MM.1S (cell line): ENCODE data around the gene UPK1A.
A peak's percentile ranks its signal among the peaks of the same experiment; 100 is the strongest.

Experiments used
- DNase-seq: peaks from one replicate; pipeline ENCODE4 v3.0.0-alpha.2; 2015
- H2AFZ ChIP-seq: fragments of 300-600 bp; sonication (generic); 2 replicates; pipeline ENCODE4 v1.6.0; 2016; ENCODE audit warnings: antibody characterized with exemption, low read length
- H3F3A ChIP-seq: fragments of 300-600 bp; sonication (generic); 2 replicates; pipeline ENCODE4 v1.6.1; 2016; ENCODE audit warnings: mild to moderate bottlenecking, antibody characterized with exemption, low read length, moderate library complexity, mixed read lengths; ENCODE audit not compliant: insufficient read depth
- H3K27ac ChIP-seq: fragments of 300-600 bp; sonication (generic); 2 replicates; pipeline ENCODE4 v1.5.1; 2016; ENCODE audit warnings: mild to moderate bottlenecking, low read length
- H3K27me3 ChIP-seq: fragments of 300-600 bp; sonication (generic); replicated peaks from 2 replicates; pipeline ENCODE4 v1.6.0; 2016; ENCODE audit warnings: low read length; ENCODE audit not compliant: insufficient read depth
- H3K36me3 ChIP-seq: fragments of 300-600 bp; sonication (generic); replicated peaks from 2 replicates; pipeline ENCODE4 v1.6.1; 2016; ENCODE audit warnings: mild to moderate bottlenecking, low read length, mixed read lengths; ENCODE audit not compliant: insufficient read depth
- H3K4me1 ChIP-seq: fragments of 300-600 bp; sonication (generic); 2 replicates; pipeline ENCODE4 v1.6.1; 2016; ENCODE audit warnings: low read length, mixed read lengths
- H3K4me2 ChIP-seq: fragments of 300-600 bp; sonication (generic); 2 replicates; pipeline ENCODE4 v1.6.0; 2016; ENCODE audit warnings: low read depth, low read length
- H3K4me3 ChIP-seq: fragments of 300-600 bp; sonication (generic); 2 replicates; pipeline ENCODE4 v1.5.1; 2016; ENCODE audit warnings: low read length, mixed read lengths
- H3K79me2 ChIP-seq: fragments of 300-600 bp; sonication (generic); 2 replicates; pipeline ENCODE4 v1.6.1; 2016; ENCODE audit warnings: mixed run types, low read length, mixed read lengths
- H3K9ac ChIP-seq: fragments of 300-600 bp; sonication (generic); 2 replicates; pipeline ENCODE4 v1.6.1; 2016; ENCODE audit warnings: low read length, mixed read lengths
- H3K9me2 ChIP-seq: fragments of 300-600 bp; sonication (generic); replicated peaks from 2 replicates; pipeline ENCODE4 v1.6.1; 2016; ENCODE audit warnings: mild to moderate bottlenecking, low read length, mixed read lengths; ENCODE audit not compliant: insufficient read depth
- H3K9me3 ChIP-seq: fragments of 300-600 bp; sonication (generic); replicated peaks from 2 replicates; pipeline ENCODE4 v1.6.1; 2016; ENCODE audit warnings: mild to moderate bottlenecking, low read length, mixed read lengths; ENCODE audit not compliant: insufficient read depth
- H4K20me1 ChIP-seq: fragments of 300-600 bp; sonication (generic); 2 replicates; pipeline ENCODE4 v1.6.1; 2016; ENCODE audit warnings: mild to moderate bottlenecking, low read length, moderate library complexity, mixed read lengths; ENCODE audit not compliant: insufficient read depth
- EZH2 ChIP-seq: fragments of 300-600 bp; sonication (generic); optimal IDR thresholded peaks from 2 replicates; pipeline ENCODE3; 2017; ENCODE audit warnings: low read depth, mild to moderate bottlenecking, antibody characterized with exemption, low read length, mixed read lengths
- EZH2phosphoT487 ChIP-seq: fragments of 300-600 bp; sonication (generic); IDR thresholded peaks from 2 replicates; pipeline ENCODE4 v1.6.1; 2018; ENCODE audit warnings: antibody characterized with exemption, low read length
- TF ChIP-seq, protein P1 (sequence below): fragments of 300-600 bp; sonication (generic); IDR thresholded peaks from 2 replicates; pipeline ENCODE4 v1.5.1; 2016; ENCODE audit warnings: antibody characterized with exemption, low read length, mixed read lengths

UPK1A gene

DNA sequence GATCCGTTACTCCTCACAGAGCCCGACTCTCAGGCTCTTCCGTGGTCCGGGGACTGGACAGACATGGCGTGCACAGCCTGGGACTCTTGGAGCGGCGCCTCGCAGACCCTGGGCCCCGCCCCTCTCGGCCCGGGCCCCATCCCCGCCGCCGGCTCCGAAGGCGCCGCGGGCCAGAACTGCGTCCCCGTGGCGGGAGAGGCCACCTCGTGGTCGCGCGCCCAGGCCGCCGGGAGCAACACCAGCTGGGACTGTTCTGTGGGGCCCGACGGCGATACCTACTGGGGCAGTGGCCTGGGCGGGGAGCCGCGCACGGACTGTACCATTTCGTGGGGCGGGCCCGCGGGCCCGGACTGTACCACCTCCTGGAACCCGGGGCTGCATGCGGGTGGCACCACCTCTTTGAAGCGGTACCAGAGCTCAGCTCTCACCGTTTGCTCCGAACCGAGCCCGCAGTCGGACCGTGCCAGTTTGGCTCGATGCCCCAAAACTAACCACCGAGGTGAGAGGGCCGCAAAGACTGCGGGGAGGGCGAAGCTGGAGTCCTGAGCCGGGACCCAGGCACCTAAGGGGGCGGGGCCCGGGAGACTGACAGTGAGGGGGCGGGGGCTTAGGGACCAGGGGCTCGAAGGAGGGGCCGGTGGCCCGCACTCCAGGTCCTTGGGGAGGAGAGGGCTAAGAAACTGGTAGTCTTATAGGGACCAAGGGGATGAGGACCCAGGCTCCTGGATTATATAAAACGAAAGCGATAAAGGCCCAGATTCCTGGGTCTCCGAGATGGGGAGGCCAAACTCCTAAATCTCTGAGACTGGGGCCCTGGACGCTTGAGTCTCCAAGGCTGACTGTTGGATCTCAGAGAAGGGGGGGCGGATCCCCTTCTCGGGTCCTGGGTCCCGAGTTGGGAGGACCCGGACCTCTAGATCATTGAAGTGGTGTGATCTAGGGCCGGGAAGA lies 22.8 kb upstream of the UPK1A start:
- Histone ChIP-seq H3K36me3 (no peaks in the 10 kb centered on the region), H3K9me3 (no peaks in the 10 kb centered on the region), H4K20me1 (no peaks in the 10 kb centered on the region), H3K27ac (peak overlapping the region; percentile 83), H3K4me2 (peak overlapping the region; percentile 96), H3K4me3 (peak overlapping the region; percentile 81), H2AFZ (peak overlapping the region; percentile 93), H3K4me1 (peaks cover 5% of the 10 kb centered on the region; the same call in 1 of the 2 replicates), H3K9ac (peak overlapping the region; percentile 91), H3K27me3 (no peaks in the 10 kb centered on the region), H3K9me2 (no peaks in the 10 kb centered on the region), H3F3A (peaks cover 18% of the 10 kb centered on the region), H3K79me2 (peaks cover 5% of the 10 kb centered on the region)
- DNase-seq, result peak; percentile 87
- TF ChIP-seq, protein P1, sequence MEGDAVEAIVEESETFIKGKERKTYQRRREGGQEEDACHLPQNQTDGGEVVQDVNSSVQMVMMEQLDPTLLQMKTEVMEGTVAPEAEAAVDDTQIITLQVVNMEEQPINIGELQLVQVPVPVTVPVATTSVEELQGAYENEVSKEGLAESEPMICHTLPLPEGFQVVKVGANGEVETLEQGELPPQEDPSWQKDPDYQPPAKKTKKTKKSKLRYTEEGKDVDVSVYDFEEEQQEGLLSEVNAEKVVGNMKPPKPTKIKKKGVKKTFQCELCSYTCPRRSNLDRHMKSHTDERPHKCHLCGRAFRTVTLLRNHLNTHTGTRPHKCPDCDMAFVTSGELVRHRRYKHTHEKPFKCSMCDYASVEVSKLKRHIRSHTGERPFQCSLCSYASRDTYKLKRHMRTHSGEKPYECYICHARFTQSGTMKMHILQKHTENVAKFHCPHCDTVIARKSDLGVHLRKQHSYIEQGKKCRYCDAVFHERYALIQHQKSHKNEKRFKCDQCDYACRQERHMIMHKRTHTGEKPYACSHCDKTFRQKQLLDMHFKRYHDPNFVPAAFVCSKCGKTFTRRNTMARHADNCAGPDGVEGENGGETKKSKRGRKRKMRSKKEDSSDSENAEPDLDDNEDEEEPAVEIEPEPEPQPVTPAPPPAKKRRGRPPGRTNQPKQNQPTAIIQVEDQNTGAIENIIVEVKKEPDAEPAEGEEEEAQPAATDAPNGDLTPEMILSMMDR, result no peak
- no peak for TF ChIP-seq EZH2
- no peak for TF ChIP-seq EZH2phosphoT487

DNA sequence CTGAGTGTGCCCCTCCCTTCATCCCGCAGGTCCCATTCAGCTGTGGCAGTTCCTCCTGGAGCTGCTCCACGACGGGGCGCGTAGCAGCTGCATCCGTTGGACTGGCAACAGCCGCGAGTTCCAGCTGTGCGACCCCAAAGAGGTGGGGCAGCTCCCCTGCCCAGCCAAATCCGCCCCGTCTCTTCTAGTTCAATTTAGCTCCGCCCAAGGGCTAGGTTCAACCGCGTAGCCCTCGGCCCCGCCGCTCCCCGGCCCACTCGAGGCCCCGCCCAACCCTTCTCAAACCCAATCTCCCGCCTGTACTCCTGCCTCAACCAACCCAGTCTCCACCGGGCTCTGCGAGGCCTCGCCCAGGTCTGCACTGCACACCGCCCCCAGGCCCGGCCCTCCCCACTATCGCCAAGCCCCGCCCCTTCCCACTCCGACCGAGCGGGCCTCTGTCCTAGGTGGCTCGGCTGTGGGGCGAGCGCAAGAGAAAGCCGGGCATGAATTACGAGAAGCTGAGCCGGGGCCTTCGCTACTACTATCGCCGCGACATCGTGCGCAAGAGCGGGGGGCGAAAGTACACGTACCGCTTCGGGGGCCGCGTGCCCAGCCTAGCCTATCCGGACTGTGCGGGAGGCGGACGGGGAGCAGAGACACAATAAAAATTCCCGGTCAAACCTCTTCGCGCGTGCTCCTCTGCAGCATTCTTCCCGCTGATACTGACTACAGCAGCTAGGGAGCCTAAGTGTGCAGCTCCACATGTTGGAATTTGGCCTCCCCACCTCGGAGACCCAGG lies 21.9 kb upstream of the UPK1A start:
- Histone ChIP-seq H2AFZ (peak overlapping the region; percentile 93), H3K36me3 (no peaks in the 10 kb centered on the region), H3K4me1 (peaks cover 5% of the 10 kb centered on the region; the same call in 1 of the 2 replicates), H3K9me3 (no peaks in the 10 kb centered on the region), H3K9ac (peak overlapping the region; percentile 91), H4K20me1 (no peaks in the 10 kb centered on the region), H3K79me2 (peaks cover 14% of the 10 kb centered on the region), H3F3A (peaks cover 18% of the 10 kb centered on the region), H3K4me3 (peak overlapping the region; percentile 81), H3K4me2 (peak overlapping the region; percentile 96), H3K27ac (peak overlapping the region; percentile 83), H3K9me2 (no peaks in the 10 kb centered on the region), H3K27me3 (no peaks in the 10 kb centered on the region)
- peak; percentile 98 for DNase-seq
- no peak for TF ChIP-seq EZH2phosphoT487
- TF ChIP-seq, protein P1, result no peak
- no peak for TF ChIP-seq EZH2

DNA sequence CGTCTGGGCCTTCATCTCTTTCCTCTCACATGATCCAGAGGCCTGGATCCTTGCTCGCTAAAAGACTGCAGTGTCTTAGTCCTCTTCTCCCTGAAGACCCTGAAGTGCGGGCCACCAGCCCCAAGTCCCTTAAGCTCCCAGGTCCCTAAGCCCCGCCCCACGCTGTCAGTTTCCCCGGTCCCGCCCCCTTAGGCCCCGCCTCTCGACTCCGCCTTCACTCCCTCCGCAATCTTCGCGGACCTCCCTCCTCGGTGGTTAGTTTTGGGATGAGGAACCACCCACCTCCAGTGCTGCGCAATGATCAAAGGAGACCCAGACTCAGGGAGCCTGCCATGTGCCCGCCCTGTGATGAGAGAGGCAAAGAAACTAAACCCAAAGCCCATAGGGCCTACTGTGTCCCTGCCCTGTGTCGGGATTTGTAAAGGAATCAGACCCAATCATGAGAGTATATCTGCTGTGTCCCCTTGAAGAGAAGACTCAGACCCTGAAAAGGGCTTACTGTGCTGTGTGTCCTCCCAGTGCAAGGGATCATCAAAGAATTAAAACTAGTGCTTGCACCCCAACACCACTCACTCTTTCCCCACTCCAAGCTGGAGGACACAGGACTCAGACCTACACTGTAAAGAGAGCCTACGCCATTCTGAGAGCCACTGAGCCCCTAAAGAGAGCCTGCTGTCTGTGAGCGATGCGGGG lies 21.2 kb upstream of the UPK1A start:
- Histone ChIP-seq H3K27me3 (no peaks in the 10 kb centered on the region), H3K9me2 (no peaks in the 10 kb centered on the region), H3K4me2 (peak overlapping the region; percentile 96), H3K27ac (peak overlapping the region; percentile 83; the same call in 1 of the 2 replicates), H3F3A (peaks cover 18% of the 10 kb centered on the region), H2AFZ (peak overlapping the region; percentile 67), H3K4me3 (peak overlapping the region; percentile 81), H4K20me1 (no peaks in the 10 kb centered on the region), H3K79me2 (peaks cover 21% of the 10 kb centered on the region), H3K9ac (peak overlapping the region; percentile 45; the same call in 1 of the 2 replicates), H3K9me3 (no peaks in the 10 kb centered on the region), H3K4me1 (peaks cover 5% of the 10 kb centered on the region; the same call in 1 of the 2 replicates), H3K36me3 (no peaks in the 10 kb centered on the region)
- DNase-seq, result peak; percentile 63
- TF ChIP-seq, protein P1, result no peak
- TF ChIP-seq EZH2 (no peak), EZH2phosphoT487 (no peak)
